GM21717 (cell line): ENCODE data around the gene ATE1.
"Not testable (repeated sequence)": the region's sequence is repeated elsewhere in the genome, so short reads cannot be mapped to it uniquely, and the experiment has no call there.

Experiments
- ATAC-seq: cut with Tn5 transposase; IDR thresholded peaks from one replicate; pipeline ENCODE4 v1.9.1; 2021; ENCODE audit warnings: mild to moderate bottlenecking, moderate library complexity; ENCODE audit not compliant: unreplicated experiment

The ATE1 gene

GRCh38 chr10:121702351-121703320 is 225.2 kb downstream of the ATE1 start:
- no peak for ATAC-seq

- ATAC-seq = no peak
Measured at GRCh38 chr10:121700416-121700815, 227.4 kb downstream of the ATE1 start.

- ATAC-seq = not testable (repeated sequence)
Measured at GRCh38 chr10:121699703-121700102, 228.1 kb downstream of the ATE1 start.

- no peak for ATAC-seq
Measured at GRCh38 chr10:121698902-121699301, 228.9 kb downstream of the ATE1 start.

- no peak for ATAC-seq
Measured at GRCh38 chr10:121698336-121698735, 229.5 kb downstream of the ATE1 start.

GRCh38 chr10:121696854-121697253 is 231.0 kb downstream of the ATE1 start:
- ATAC-seq = no peak

- no peak for ATAC-seq
Measured at GRCh38 chr10:121695731-121696464, 231.9 kb downstream of the ATE1 start.

- ATAC-seq = no peak
Measured at GRCh38 chr10:121694966-121695643, 232.7 kb downstream of the ATE1 start.

GRCh38 chr10:121694327-121694965 is 233.4 kb downstream of the ATE1 start:
- no peak for ATAC-seq

GRCh38 chr10:121692626-121693025 is 235.2 kb downstream of the ATE1 start:
- no peak for ATAC-seq

- ATAC-seq = no peak
Measured at GRCh38 chr10:121690970-121691369, 236.9 kb downstream of the ATE1 start.
